RWPE2 (cell line): ENCODE data around the gene CRELD1.
A peak's percentile ranks its signal among the peaks of the same experiment; 100 is the strongest.

Source experiments
- ATAC-seq: fragments of 200-7000 bp; cut with Tn5 transposase; 3 replicates; pipeline ENCODE4 v1.9.1; 2021; ENCODE audit warnings: low read depth
- DNase-seq: peaks from one replicate; pipeline ENCODE4 v3.0.0-alpha.2; 2020; ENCODE audit warnings: low spot score
- H3K27ac ChIP-seq: fragments of 450-650 bp; 2 replicates; pipeline ENCODE4 v1.5.1; 2017; ENCODE audit warnings: mild to moderate bottlenecking; ENCODE audit not compliant: poor library complexity, severe bottlenecking
- H3K27me3 ChIP-seq: fragments of 250-450 bp; sonication (Bioruptor Pico); 2 replicates; pipeline ENCODE4 v1.5.1; 2021; ENCODE audit warnings: mild to moderate bottlenecking, moderate library complexity; ENCODE audit not compliant: insufficient read depth, poor library complexity, severe bottlenecking
- H3K36me3 ChIP-seq: fragments of 250-450 bp; sonication (Bioruptor Pico); 2 replicates; pipeline ENCODE4 v1.5.1; 2020; ENCODE audit warnings: low read depth, mild to moderate bottlenecking, moderate library complexity
- H3K4me1 ChIP-seq: fragments of 250-450 bp; sonication (Bioruptor Pico); 2 replicates; pipeline ENCODE4 v1.5.1; 2021; ENCODE audit warnings: mild to moderate bottlenecking, moderate library complexity; ENCODE audit not compliant: insufficient read depth, poor library complexity, severe bottlenecking
- H3K4me3 ChIP-seq: fragments of 250-450 bp; sonication (Bioruptor Pico); 2 replicates; pipeline ENCODE4 v1.5.1; 2021; ENCODE audit warnings: mild to moderate bottlenecking, moderate library complexity; ENCODE audit not compliant: severe bottlenecking
- H3K9me3 ChIP-seq: fragments of 250-450 bp; sonication (Bioruptor Pico); 2 replicates; pipeline ENCODE4 v1.5.1; 2021; ENCODE audit warnings: mild to moderate bottlenecking, moderate library complexity; ENCODE audit not compliant: severe bottlenecking
- TF ChIP-seq, protein P1 (sequence below): fragments of 450-650 bp; IDR thresholded peaks from one replicate; pipeline ENCODE4 v1.5.1; 2017; ENCODE audit warnings: mild to moderate bottlenecking, moderate library complexity; ENCODE audit not compliant: poor library complexity, severe bottlenecking

Gene CRELD1

DNA sequence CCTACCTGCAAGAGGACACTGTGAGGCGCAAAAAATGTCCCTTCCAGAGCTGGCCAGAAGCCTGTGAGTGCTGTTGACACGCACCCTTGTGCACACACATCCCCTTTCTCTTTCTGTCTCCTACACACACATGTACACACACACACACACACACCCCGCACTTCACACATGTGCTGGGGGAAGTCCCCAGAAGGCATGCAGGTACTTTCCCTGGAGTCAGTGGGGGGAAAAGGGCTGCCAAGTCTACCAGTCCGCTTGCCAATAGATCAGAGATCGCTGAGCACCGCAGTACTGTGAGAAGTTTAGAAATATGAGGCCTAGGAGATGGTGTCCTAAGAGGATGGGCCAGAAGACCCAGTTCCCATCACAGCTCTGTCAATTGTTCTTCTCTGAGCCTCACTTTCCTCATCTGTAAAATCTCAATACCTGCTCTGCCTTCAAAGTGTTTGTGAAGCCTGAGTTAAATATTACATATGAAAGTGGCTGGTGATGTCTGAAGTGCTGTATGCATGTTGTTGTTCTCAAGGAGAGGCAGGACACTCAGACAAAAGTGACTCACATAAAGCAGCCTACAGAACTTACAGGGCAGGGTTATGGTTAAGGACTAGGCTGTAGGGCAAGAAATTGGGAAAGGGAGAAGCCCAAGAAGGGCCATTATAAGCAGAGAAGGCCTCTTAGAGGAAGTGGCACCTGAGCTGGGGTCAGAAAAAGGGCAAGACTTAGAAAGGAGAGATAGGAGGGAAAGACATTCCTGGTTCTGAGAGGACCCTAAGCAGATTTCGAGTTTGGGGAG lies 24.2 kb upstream of the CRELD1 start:
- H3K36me3 ChIP-seq, result no peaks in the 10 kb centered on the region
- H3K4me1 ChIP-seq, result peaks cover 4% of the 10 kb centered on the region
- no peaks in the 10 kb centered on the region for H3K27me3 ChIP-seq
- ATAC-seq, result no peak
- no peak for DNase-seq
- no peak overlapping the region for H3K4me3 ChIP-seq
- H3K27ac ChIP-seq, result no peak overlapping the region
- TF ChIP-seq, protein P1, sequence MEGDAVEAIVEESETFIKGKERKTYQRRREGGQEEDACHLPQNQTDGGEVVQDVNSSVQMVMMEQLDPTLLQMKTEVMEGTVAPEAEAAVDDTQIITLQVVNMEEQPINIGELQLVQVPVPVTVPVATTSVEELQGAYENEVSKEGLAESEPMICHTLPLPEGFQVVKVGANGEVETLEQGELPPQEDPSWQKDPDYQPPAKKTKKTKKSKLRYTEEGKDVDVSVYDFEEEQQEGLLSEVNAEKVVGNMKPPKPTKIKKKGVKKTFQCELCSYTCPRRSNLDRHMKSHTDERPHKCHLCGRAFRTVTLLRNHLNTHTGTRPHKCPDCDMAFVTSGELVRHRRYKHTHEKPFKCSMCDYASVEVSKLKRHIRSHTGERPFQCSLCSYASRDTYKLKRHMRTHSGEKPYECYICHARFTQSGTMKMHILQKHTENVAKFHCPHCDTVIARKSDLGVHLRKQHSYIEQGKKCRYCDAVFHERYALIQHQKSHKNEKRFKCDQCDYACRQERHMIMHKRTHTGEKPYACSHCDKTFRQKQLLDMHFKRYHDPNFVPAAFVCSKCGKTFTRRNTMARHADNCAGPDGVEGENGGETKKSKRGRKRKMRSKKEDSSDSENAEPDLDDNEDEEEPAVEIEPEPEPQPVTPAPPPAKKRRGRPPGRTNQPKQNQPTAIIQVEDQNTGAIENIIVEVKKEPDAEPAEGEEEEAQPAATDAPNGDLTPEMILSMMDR, result no peak
- H3K9me3 ChIP-seq, result no peaks in the 10 kb centered on the region

DNA sequence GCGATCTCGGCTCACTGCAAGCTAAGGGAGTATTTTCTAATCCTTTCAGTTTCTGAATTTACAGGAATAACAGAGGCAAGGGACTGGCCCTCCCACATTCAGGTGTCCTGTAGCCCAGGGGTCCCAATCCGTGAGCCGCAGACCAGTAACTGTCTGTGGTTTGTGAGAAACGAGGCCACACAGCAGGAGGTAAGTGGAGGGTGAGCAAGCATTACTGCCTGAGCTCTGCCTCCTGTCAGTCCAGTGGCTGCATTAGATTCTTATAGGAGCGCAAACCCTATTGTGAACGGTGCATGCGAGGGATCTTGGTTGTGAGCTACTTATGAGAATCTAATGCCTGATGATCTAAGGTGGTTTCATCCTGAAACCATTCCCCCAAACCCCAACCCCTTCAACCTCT lies 21.8 kb upstream of the CRELD1 start:
- H3K27me3 ChIP-seq, result no peaks in the 10 kb centered on the region
- TF ChIP-seq, protein P1, result no peak
- DNase-seq, result no peak
- no peak overlapping the region for H3K4me3 ChIP-seq
- no peaks in the 10 kb centered on the region for H3K9me3 ChIP-seq
- no peak for ATAC-seq
- no peak overlapping the region for H3K27ac ChIP-seq
- no peaks in the 10 kb centered on the region for H3K36me3 ChIP-seq
- H3K4me1 ChIP-seq, result peaks cover 10% of the 10 kb centered on the region

DNA sequence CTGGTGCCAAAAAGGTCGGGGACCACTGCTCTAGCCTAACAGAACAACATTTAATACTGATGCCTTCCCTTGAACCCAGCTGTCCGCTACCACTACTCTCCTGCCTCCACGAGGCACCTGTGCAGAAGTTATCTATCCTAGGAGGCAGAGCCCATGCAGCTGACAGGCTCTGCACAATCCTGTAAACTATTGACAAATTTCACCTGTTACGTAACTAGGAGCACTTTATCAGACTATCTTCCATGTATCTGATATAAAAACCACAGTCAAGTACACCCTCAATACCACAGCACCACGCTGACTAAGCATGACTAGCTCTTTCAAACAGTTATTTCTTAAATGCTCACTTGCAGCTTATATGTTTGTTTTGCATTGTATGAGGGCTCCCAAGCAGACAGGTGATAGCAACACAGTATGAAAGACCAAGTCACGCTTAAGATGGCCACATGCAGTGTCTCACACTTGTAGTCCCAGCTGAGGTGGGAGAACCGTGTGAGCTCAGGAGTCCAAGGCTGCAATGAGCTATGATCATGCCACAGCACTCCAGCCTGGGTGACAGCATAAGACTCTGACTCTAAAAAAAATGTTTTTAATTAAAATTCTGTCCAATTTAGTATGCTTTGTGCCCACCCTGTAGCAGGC lies 21.2 kb upstream of the CRELD1 start:
- peaks cover 10% of the 10 kb centered on the region for H3K4me1 ChIP-seq
- H3K27me3 ChIP-seq, result no peaks in the 10 kb centered on the region
- no peaks in the 10 kb centered on the region for H3K36me3 ChIP-seq
- peak; percentile 37 for ATAC-seq
- DNase-seq, result no peak
- H3K27ac ChIP-seq, result no peak overlapping the region
- TF ChIP-seq, protein P1, result no peak
- H3K4me3 ChIP-seq, result no peak overlapping the region
- H3K9me3 ChIP-seq, result no peaks in the 10 kb centered on the region

DNA sequence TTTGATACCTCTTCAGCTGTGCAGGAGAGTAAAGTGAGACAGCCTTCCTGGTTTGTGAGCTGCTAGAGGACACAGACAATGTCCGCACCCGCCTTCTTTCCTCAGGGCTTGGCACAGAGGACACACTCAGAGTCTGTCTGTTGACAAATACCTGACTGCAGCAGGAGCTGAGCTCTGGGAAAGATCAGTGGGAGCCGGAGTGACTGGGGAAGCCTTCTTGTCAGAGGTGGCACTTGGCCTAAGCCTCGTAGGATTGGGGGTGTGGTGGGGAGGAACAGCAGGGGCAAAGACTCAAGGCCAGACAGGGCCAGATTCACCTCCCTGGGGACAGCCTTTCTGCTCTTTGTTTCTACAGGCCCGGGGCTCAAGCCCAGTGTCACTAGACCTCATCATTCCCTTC lies 20.0 kb upstream of the CRELD1 start:
- Histone ChIP-seq H3K4me3 (no peak overlapping the region), H3K4me1 (peaks cover 10% of the 10 kb centered on the region), H3K9me3 (no peaks in the 10 kb centered on the region), H3K36me3 (peaks cover 2% of the 10 kb centered on the region; the same call in 1 of the 2 replicates), H3K27ac (no peak overlapping the region), H3K27me3 (no peaks in the 10 kb centered on the region)
- DNase-seq (no peak), ATAC-seq (no peak)
- TF ChIP-seq, protein P1, result no peak

DNA sequence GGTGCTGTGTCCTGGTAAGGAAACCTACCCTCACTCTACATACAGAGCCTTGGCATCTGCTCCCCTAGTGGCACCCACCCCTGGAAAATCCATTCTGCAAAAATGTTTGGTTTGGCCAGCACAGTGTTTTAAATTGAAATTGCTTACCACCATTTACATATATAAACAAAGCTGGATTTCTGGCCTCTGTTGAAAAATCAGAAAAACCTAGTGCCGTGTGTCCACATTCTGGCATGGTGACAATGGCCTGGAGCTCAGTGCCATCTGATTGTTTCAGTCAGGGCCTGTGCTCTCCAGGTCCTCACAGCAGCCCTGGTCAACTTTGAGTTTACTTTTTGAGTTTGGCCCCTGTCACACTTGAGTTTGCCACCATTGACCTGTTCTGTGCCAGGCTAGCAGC lies 19.6 kb upstream of the CRELD1 start:
- no peak overlapping the region for H3K27ac ChIP-seq
- TF ChIP-seq, protein P1, result no peak
- ATAC-seq (no peak), DNase-seq (no peak)
- peaks cover 6% of the 10 kb centered on the region; the same call in 1 of the 2 replicates for H3K36me3 ChIP-seq
- H3K9me3 ChIP-seq, result no peaks in the 10 kb centered on the region
- peaks cover 10% of the 10 kb centered on the region for H3K4me1 ChIP-seq
- no peak overlapping the region for H3K4me3 ChIP-seq
- H3K27me3 ChIP-seq, result no peaks in the 10 kb centered on the region
